Measurements from ENCODE around the gene HEATR3. TPM values are rescaled to one million over a fixed set of nuclear protein-coding genes. Genes with fewer than 3 reads are reported as not detected.

HEATR3 gene, protein sequence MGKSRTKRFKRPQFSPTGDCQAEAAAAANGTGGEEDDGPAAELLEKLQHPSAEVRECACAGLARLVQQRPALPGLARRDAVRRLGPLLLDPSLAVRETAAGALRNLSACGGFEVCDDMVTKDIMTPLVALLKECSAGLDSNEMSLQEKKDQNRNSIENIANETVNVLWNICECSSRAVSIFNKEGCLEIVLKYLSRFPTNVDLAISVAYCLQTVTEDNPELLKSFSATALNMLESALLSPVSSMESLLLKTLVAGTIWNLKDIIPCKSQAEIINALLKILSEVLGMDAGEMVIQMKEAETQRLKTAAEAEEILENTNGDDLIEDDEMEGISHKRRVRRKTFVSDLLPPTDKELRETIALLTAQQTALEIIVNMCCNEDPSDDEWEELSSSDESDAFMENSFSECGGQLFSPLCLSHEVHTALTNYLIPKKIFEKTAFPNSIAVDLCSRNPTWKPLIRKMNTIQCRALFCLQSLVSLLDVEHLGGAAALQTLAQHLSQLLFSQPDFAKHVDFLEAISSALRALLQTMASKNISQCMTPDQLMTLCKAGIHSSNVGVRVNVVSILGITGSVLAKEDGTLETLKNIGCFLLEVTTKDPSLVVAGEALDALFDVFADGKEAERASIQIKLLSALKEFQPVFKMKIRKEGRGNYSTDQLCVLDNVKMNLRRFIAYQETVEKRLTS
- total RNA-seq: 10.4 and 10.9 TPM in 2 replicates

DNA sequence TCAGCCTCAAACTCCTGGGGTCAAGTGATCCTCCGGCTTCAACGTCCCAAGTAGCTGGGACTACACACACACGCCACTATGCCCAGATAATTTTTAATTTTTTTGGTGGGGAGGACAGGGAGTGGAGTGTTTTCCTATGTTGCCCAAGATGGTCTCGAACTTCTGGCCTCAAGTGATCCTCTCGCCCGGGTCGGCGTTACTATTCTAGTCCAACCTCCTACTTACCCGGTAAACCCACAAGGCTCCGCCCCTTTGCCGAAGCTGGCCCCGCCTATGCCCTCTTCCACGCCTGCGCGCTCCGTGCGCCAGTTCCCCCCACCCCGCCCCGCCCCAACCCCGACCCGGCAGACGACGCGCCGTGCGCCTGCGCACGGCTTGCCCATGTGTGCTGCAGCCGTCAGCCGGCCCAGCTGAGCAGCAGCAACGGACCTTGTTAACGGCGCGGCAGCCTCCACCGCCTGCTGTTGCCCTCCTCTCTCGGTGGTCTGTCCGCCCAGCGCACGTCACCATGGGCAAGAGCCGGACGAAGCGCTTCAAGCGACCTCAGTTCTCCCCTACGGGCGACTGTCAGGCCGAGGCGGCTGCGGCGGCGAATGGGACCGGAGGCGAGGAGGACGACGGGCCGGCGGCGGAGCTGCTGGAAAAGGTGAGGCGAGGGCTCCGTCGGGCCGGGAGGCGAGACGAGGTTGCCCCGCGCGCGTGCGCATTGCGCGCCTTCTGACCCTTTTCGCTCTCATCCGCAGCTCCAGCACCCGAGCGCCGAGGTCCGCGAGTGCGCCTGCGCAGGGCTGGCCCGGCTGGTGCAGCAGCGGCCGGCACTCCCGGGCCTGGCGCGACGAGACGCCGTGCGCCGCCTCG lies at the start of gene HEATR3:
Gene HEATR3, plus strand, starts transcription at position 347 of the 858 bp plus-strand sequence. Its CDS starts 162 bp downstream, at position 509.

DNA sequence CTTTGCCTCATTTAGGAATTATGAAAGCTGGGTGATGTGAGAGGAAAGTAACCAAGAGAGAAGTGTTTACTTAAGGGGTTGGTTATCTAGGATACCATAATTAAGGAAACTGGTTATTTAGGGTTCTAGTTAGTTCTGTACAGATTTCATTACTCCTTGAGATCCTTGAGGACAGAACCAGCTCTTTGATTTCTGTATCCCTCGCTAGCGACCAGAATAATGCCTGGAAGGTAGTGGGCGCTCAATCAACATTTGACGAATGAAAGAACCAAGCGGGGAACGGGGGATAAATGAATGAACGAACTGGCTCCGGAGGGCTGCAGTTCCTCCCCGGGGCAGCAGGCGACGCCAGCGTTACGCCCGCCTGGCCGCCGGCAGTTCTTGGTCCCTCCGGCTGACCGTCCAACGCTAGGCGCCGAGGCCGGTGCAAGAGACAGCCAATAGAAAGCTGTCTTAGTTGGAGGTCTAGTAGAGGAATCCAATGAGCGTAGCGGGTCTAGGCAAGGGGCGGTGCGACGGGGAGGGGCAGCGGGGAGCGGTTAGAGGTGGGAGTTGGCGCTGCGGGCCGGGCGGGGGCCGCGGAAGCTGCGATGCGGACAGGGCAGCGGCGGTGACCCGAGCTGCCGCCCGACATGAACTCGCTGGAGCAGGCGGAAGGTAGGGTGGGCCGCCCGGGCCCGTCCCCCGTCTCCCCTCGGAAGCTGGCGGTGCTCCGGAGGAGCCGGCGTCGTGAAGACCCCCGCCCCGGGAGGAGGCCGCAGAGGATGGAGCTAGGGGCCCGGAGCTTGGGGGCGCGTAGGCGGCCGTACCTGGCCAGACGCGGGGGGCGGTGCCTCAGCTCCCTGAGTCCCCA lies 40.9 kb upstream of the HEATR3 start, which contains the start of gene CNEP1R1:
Gene CNEP1R1, plus strand, starts transcription at position 542 of the 853 bp plus-strand sequence. Its CDS starts 91 bp downstream, at position 633.

DNA sequence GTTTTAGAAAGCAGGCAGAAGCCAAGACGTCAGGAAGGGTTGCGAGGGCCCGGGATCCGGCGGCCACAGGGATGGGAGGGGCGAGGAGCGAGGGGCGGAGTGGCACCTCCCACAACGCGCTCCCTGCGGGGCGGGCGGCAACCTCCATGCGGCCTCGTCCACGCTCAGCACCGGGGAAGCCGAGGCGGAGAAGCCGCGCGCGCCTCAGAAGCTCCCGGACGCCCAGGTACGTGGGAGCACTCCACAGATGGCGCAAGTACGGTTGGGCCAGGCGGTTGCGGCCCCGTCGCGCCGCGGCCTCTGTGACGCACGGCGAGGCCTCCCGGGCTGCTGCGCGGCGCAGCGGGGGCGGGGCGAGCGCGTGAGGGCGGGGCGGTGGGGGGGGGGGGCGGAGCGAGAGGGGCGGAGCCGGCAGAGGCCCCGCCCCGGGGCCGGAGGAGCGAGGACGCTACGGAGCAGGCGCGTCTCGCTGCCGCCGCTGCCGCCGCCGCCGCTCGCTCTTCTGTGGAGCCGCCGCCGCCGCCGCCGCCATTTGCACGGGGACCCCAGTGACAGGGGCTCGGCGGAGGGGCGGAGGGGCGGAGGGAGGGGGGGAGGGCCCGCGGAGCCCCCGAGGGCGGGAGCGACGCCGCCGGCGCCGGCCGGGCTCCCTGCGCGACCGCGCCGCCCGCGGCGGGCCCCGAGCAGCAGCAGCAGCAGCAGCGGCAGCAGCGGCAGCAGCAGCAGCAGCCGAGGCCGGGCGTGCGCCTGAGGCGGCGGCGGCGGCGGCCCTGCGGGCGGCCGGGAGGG lies 87.2 kb downstream of the HEATR3 start, which contains the start of gene TENT4B:
Gene TENT4B, plus strand, starts transcription at position 500 of the 789 bp plus-strand sequence. CDS start 316 bp downstream, outside the sequence.

Other genes with a start within 250 kb of the HEATR3 start
- 23.2 and 24.3 TPM in 2 replicates for gene ZNF423, start 209.9 kb upstream of the HEATR3 start, total RNA-seq
- gene CNEP1R1, start 40.7 kb upstream of the HEATR3 start, total RNA-seq: 11.7 and 13.5 TPM in 2 replicates
- gene TENT4B, start 87.3 kb downstream of the HEATR3 start, total RNA-seq: 7.0 and 7.7 TPM in 2 replicates
- 16.3 and 34.6 TPM in 2 replicates for gene ADCY7, start 200.6 kb downstream of the HEATR3 start, total RNA-seq